ENCODE measurements around the gene MINDY1. TPM values are rescaled to one million over a fixed set of nuclear protein-coding genes. Genes with fewer than 3 reads are reported as not detected.

The MINDY1 gene
- 9.0 TPM for polyA plus RNA-seq (2013, experiment 1 of 2; ENCODE audit: insufficient read length)
- polyA plus RNA-seq (2013, experiment 2 of 2; ENCODE audit: insufficient read length), result 9.0 TPM

GRCh38 chr1:151006327-151007052 lies at the start of gene MINDY1:
MINDY1 (minus strand) TSS chr1:151006902; CDS start chr1:151002617, 4,285 bp downstream.
- DNase-seq, result peak; percentile 83

GRCh38 chr1:151056149-151056548 lies 49.4 kb upstream of the MINDY1 start:
- no peak for DNase-seq

- no peak for DNase-seq
These were observed 48.9 kb upstream of the MINDY1 start for GRCh38 chr1:151055581-151055980.

- no peak for DNase-seq
These were observed 48.4 kb upstream of the MINDY1 start for GRCh38 chr1:151054971-151055547.

GRCh38 chr1:151051356-151052009 lies 44.8 kb upstream of the MINDY1 start:
- no peak for DNase-seq

GRCh38 chr1:151050051-151050688 lies 43.5 kb upstream of the MINDY1 start:
- DNase-seq, result no peak

GRCh38 chr1:151049458-151049857 lies 42.8 kb upstream of the MINDY1 start:
- DNase-seq, result no peak

GRCh38 chr1:151048645-151049032 lies 41.9 kb upstream of the MINDY1 start:
- DNase-seq, result no peak

- peak; percentile 66 for DNase-seq
These were observed 41.4 kb upstream of the MINDY1 start for GRCh38 chr1:151047925-151048644.

GRCh38 chr1:151047591-151047924 lies 40.9 kb upstream of the MINDY1 start, which contains the start of gene C1orf56:
C1orf56 (plus strand) TSS chr1:151047751; CDS start chr1:151047848, 97 bp downstream.
- DNase-seq, result peak; percentile 67

GRCh38 chr1:151043163-151043562 lies 36.5 kb upstream of the MINDY1 start:
- DNase-seq, result no peak

GRCh38 chr1:151039521-151039920 lies 32.8 kb upstream of the MINDY1 start:
- DNase-seq, result no peak

- DNase-seq, result no peak
These were observed 30.3 kb upstream of the MINDY1 start for GRCh38 chr1:151037032-151037431.

- no peak for DNase-seq
These were observed 29.7 kb upstream of the MINDY1 start, which contains the start of gene BNIPL for GRCh38 chr1:151036356-151036755. BNIPL (plus strand) TSS chr1:151036586; CDS start chr1:151036726, 140 bp downstream.

- DNase-seq, result no peak
These were observed 28.5 kb upstream of the MINDY1 start for GRCh38 chr1:151035167-151035566.

- no peak for DNase-seq
These were observed 25.5 kb upstream of the MINDY1 start for GRCh38 chr1:151032164-151032563.

- DNase-seq, result no peak
These were observed 19.8 kb upstream of the MINDY1 start for GRCh38 chr1:151026460-151026859.

- DNase-seq, result peak; percentile 66
These were observed 17.9 kb upstream of the MINDY1 start for GRCh38 chr1:151024540-151025146.

GRCh38 chr1:151013518-151013917 lies 6.8 kb upstream of the MINDY1 start:
- DNase-seq, result peak; percentile 7

- DNase-seq, result no peak
These were observed 6.2 kb upstream of the MINDY1 start for GRCh38 chr1:151012684-151013471.

Measured in fibroblast of skin of scalp (primary cell).